Activated gamma-delta T cell treated with Interleukin-2 at 50 U/mL for 16 hours (primary cell): Measurements from ENCODE around the gene FLRT2.

ENCODE experiments used
- DNase-seq: peaks from one replicate; pipeline ENCODE4 v3.0.0-alpha.2; 2020

Gene FLRT2, protein sequence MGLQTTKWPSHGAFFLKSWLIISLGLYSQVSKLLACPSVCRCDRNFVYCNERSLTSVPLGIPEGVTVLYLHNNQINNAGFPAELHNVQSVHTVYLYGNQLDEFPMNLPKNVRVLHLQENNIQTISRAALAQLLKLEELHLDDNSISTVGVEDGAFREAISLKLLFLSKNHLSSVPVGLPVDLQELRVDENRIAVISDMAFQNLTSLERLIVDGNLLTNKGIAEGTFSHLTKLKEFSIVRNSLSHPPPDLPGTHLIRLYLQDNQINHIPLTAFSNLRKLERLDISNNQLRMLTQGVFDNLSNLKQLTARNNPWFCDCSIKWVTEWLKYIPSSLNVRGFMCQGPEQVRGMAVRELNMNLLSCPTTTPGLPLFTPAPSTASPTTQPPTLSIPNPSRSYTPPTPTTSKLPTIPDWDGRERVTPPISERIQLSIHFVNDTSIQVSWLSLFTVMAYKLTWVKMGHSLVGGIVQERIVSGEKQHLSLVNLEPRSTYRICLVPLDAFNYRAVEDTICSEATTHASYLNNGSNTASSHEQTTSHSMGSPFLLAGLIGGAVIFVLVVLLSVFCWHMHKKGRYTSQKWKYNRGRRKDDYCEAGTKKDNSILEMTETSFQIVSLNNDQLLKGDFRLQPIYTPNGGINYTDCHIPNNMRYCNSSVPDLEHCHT

DNA sequence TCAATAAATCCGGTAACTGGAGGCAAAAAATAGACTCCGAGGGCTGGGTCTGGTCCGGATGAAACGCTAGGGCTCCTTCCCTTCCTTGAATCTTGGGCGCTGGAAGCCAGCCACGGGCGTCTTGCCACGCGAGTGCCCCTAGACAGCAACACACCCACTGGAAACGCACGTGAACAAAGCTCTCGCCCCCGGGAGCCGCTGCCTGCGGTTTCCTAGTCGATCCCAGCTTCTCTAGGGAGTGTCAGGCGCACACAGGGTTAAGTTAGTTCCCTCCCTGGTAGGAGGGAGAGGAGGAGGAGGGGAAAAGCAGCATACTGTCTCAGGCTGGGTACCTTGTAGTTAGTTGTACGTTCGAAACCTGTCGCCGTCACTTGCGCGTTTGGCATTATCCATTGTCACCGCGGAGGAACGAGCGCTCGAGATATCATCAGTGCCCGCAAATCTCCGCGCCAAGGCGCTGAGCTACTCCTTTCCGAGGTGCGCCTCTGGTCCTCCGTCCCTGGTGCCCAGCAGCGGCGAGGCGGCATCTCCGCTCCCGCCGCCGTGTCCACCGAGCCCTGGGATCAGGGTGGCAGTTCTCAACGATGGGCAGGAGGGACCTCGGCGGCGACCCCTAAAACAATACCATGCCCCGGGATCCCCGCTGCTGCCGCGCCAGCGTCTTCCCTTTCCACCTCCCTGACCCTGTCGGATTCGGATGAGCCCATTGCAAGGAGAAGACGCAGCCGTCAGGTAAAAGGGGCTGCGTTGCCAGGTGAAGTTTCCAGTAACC is at the start of gene FLRT2:
FLRT2 (plus strand) TSS at position 342 of the 772 bp plus-strand sequence. CDS start 91,371 bp downstream, outside the sequence.
- no peak for DNase-seq

DNA sequence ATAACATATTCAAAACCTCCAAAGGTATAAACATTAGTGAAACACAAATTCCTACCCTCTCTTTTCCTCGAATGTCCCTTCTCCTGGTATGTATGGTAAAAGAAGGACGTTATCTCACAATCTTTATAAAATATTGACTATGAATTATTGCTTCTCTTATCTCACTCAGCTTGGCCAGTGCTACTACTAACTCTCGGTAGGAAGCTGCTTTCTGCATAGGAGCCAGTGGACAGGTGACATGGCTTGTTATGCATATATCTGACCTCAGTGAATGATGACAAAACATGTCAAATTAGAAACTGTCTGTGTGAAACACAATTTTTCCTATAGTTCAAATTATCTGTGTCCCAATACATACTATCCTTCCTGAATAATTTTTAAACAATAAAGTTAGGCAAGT is 48.5 kb upstream of the FLRT2 start:
- DNase-seq, result no peak

DNA sequence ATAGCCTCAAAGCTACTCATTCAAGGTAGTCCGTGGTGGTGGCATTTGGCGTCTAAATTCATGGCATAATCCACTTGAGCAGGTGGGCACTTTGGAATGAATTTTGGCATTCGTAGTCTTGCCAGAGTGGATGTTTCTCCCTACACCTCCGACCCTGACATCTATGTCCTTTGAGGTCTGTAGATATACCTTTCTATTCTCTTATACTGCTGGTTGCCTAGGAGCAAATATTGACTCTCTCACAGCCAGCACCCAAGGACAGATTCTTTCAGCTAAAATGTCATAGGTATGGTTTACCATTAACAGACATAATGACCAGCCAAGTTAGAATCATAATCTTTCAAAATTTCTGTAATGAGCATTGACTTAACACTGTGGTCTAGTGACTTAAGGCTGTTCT is 47.4 kb upstream of the FLRT2 start:
- no peak for DNase-seq

DNA sequence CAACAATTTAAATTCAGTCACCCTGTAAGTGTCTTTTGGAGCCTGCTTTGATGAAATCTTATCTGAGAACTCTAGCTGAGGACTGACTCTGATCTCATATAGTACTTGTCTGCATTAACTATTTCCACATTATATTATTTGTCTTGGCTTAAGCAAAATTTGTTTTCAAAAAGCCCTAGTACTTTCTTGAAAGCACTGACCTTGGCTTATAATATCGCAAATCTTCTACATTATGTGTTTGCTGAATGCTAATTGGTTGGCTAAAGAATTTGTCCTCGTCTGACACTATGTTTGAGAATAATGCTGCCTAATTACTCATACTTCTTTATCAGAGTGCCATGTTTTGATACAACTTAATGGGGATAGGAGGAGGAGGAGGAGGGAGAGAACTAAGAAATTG is 46.9 kb upstream of the FLRT2 start:
- no peak for DNase-seq

DNA sequence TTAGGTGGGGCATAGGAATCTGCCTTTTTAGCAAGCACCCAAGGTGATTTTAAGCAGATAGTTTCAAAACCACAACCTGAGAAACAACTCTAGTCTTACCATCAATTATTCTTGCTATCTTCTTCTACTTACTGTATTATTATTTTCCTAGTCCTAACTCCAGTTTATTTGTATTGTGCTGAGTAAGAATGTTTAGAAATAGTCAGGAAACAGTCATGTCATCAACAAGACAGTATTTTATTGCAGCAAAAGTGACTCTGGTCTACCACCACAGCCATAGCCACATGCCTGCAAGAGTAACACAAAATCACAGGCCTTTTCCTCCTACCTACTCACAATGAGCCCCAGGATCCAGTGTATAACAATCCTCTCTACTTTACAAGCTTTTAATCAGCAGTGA is 46.3 kb upstream of the FLRT2 start:
- no peak for DNase-seq

DNA sequence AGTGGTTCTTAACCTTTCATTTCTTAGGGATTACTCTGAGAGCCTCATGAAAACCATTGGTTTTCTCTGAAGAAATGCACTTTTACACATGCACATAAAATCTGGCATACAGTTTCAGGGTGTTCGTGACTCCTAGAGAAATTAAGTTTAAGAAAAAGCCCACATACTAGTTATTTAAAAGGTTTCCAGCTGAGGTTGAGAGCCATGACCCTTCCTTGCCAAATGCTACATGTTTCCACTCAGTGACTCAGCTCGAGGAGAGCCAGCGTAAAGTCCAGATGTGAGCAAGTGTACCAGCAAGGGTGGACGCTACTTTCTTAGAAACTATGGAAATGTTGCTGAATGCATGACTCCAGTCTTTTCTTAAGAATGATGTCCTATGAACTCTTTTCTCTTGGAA is 42.7 kb upstream of the FLRT2 start:
- DNase-seq, result no peak

DNA sequence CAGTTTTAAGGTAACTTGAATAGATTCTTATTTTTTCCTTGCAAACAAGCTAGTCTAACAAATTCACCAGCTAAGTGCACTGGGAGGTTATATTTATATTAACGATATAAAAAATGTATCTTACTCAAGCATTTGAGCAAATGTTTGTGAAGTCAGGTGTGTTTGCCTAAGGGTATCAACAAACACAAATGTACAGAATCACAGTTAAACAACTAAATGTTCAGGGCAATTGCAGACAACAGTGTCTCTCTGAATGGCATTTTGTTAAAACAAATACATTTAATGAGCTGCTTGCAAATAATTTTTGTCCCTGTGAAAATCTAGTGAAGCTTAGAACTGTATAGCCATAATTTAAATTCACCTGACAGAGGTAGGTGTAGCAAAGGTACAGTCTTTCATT is 28.2 kb upstream of the FLRT2 start:
- DNase-seq, result no peak

DNA sequence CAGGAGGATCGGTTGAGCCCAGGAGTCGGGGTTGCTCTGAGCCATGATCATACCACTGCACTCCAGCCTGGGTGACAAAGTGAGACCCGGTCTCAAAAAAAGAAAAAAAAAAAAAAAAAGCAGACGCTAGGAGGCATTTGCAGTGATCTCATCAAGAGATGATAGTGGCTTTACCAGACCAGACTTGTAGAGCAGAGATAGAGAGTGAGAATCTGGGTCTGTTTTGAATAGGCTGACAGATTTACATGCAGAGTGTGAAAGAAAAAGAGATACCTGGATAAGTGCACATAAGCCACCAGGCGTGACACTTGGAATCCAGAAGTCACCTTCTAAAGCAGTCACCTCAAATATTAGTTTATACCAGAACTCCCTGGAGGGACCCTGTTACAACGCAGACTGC is 21.1 kb upstream of the FLRT2 start:
- DNase-seq, result no peak

DNA sequence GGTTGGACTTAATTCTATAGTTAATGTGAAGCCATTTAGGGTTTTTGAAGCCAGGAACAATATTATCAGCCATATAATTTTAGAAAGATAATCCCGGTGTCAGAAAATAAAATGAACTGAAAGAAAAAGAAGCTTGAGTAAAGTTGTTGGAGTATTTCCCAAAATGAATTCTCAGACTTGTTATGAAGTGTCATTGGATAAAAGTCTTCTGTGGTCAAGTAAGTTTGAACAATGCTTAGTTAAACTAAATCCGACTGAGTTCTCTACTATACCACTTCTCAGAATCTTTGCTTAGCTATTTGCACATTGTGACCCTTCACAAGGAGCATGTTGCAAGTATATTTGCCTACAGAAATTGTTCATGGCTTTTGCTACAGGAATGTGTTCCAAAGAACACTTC is 17.5 kb upstream of the FLRT2 start:
- no peak for DNase-seq

DNA sequence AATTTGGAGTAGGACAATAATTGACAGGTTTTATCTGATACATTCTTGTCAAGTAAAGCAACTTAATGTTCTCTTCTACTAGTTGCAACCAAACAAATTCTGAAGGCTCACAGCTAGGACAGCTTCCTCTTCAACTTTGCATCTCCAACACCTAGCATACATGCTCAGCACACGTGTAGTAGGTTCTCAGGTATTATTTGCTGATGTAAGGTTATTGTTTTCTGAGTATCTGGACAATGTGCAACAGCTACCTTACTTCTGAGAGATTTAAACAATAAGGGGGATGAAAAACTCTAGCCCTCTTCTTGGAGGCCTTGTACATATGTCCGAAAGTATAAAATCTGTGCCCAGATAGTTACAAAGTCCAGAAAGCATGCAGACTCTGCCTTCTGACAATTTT is 15.5 kb upstream of the FLRT2 start:
- DNase-seq, result no peak

DNA sequence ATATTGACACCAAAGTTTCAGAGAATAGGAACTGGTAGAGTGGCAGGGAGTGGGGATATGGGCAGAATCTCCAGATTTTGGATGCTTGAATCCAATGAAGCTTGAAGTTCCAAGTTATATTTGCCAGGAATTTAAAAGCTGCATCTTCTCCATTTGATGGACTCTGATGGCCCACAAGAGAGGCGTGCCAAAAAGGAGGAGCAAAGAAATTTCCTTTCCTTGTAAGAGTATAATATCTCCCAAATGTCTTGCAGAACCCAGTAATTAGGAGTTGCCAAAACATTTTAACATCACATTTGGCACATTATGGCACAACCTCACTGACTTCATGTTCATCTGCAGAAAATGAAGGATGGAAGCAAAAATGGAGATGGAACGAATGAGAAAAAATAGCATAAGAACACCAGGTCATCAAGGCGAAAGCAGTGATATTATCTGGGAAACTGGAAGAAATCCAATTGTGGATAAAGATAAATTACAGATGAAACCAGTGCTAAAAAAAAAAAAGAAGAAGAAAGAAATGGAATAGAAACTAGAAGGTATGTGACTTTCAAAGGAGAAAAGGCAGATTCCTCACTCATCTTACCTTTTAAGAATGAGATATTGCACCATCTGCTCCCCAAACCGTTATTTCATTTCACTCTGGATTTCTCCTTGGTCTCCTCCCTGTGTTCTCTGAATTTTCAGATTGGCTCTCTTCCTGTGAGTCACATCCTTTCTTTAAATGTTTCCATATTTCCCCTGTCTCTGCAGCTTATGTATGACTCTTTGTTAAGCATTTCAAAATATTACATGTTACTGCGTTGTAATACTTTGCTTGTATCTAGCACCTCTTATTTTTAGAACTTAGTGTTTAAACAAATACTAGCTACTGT is 13.5 kb upstream of the FLRT2 start:
- no peak for DNase-seq

DNA sequence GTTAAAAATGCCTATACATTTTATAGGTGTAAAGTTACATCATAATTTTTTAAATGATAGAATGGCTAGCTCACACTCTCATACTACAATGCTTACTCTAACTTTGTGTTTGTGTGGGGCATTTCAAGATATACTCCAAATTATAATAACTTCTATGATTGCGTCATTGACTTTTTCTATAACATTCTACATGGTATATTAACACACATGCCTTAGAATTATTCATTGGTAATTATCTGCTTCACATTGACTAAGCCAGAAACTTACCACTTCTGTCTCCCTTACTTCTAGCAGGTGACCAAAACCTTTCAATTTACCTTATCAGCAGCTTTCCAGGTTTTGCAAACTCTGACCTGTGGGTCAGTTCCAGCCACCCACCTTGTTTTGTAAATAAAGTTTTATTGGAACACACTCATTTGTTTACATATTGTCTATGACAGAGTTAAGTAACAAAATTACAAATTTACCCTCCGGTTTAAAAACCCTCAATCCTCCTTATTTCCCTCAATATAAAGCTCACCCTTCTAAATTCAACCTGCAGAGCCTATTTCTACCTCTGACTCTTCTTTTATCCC is 12.7 kb upstream of the FLRT2 start:
- DNase-seq, result no peak

DNA sequence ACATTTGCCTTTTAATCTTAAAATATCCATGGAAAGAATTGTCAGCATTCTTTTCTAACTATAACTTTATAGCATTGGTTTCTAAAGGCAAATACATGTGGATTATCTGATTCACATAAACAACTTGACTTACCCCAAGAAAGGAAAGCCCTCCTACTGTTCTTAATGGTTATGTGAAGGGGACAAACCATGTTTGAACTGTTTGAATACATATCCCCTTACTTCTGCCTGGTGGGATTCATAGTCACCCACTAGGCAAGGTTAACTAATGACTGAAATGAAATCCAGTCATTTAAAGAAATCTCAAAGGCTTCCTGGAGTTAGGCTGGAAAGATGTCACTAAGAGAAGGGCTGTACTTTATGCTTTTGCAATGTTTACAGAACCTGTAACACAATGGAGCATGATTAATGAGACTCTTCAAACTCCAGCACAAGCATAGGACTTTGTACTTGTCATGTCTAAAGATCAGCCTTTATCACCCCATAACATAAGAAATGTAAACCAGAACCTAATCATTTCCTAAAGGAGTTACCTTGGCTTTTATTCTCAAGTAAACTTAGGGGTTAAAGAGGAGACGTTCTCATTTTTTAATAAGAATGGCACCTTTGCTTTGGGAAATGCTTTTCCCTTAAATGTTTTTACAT is 10.2 kb upstream of the FLRT2 start:
- DNase-seq, result no peak

DNA sequence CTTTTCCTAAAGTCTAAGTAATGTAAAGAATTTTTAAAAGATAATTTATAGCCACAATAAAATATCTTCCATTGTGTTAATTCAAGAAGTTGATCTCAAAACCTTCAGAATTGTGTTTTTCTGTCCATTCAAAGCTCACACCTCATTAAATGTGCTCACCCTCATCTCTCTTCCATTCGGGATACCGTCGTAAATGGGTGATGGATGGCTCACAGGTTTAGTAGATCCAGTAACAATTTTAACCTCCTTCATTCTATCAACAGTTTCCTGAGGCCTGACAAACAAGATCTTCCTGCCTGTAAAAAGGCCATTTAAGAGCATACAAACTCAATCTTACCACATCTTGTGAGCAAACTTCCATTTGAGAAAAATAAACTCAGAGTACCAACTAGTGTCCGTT is 9.4 kb upstream of the FLRT2 start:
- DNase-seq, result no peak

DNA sequence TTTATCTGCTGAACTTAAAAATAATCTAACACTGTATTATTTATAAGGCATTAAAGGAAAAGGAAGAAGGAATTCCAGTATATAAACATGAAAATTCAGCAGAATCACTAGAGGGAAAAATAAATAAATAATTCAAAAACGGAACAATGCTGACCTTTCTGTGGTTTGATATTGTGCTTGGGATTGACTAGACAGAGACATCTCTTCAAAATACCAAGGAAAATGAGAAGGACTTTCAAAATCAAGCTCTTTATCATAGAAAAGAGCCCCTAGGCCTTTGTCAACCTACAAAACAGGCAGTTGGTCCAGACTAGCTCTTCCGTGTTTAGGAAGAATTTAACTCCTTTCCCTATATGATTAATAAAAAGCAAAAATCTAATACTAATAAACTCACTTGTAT is 6.3 kb upstream of the FLRT2 start:
- DNase-seq, result no peak

DNA sequence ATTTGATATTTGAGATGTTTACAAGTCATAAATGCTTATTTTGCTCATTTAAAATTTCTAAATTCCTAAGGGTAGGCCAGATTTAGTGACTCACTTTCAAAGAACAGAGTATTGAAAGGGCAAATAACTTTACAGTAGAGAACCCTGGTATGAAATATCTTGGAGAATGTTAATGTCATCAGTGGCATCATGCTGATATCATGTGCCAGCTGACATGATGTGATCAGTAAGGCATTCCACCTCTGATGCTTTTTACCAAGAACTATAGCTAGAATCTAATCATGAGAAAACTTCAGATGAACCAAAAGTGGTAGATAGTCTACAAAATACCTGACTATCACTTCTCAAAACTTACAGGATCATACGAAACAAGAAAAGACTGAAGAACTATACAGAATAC is 2.9 kb upstream of the FLRT2 start:
- DNase-seq, result no peak

DNA sequence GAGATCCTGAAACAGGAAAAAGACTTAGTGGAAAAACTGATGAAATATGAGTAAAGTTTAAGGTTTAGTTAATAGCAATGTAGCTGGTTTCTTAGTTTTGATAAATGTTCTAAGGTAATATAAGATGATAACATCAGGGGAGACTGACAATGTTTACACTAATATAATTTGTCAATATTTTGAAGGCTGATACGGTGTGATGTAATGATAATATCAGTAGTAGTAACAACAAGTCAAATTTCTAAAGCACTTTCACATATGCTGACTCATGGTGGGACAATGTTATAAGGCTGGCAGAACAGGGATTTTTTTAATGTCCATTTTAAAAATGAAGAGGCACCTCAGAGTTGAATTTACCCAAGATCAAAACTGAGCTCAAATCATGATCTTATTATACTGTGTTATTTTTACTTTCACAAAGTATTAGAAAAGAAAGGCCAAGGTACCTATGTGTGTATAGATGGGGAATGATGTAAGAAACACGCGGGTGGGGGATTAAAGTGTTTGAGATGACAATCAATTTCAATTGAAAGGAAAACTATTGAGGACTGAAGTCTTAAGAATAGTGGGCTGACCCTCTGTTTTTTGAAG is 2.4 kb upstream of the FLRT2 start:
- DNase-seq, result no peak

DNA sequence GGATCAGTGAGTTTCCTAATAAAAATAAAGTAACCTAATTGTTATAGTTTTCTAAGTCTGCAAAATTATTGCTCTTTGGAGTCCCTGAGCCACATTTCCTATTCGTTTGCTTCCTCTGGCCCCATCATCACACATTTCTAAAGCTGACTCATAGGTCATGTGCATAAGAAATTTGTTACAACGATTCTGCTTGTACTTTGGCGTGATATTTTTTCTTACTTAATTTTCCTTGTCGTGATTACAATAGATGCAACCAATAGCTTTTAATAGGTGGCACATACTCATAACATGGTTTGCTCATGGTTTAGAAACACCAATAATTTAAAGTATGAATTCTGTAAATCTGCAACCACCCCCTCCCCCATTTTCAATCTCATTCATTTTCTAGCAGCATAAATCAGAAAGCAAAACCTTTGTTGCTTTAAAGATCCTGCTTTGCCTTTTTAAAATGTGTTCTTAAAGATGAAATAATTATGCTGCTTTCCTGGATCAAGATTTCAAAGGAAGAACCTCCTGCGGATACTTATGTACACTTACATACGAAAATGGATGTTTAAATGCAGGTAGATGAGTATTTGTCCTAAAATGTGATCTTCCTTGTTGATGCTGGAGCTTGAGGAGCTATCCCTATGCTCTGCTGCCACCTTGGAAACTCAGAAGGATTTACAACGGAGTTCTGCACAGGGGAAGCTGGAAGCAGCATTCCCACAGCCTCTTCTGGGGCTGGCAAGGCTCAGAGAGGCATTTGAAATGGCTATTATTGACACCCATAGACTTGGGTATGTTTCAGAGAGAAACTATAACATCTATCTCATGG is 1.7 kb upstream of the FLRT2 start:
- DNase-seq, result no peak

DNA sequence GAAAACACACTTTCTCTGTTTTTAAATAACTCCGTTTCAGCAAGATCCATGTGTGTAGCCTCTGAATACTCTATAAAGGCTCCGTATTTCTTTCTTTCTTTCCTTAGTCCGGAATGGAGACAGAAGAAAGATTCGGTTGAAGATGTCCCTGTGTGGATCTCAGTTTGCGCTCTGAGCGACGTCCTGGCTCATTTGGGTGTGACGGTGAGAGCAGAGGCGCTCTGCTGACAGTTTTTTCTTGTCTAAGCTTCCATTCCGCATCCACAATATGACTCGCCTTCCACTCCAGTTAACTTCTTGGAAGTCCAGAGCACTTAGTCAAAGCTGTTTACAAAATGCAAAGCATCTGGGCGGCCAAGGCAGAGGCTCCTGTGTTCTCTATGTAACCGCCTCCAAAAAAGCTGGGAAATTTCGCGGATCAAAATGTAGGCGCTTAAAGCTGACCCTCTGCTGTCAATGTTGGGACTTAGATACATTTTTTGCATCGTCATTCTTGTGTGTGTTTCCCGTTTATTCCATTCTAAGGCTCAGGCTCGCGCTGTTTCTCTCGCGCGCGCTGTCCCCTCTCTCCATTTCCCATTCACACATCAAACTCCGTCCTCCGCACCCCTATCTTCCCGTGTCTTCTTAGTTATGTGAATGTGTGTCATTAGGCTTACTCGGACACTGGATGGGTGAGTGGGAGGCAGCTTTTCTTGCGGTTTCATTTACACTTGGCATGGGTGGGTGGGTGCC is 880 bp upstream of the FLRT2 start:
- no peak for DNase-seq

DNA sequence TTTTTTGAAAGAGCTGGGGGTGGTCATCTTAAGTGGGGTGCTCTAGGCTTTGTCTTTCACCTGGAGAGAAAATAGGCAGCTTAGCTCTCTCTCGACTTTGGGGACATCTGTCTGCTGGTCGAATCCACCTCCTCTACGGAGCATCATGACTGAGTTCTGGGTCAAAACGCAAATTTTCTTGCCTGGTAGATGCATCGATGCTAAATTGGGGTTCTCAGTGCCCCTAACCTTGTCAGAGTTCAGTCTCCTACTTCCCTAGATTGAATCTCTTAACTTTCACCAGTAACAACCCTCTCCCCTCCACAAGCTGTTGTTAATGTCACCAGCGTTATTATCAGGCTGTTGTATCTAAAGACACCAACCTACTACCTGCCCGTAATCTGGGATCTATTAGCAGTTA is 682 bp downstream of the FLRT2 start:
- DNase-seq, result no peak
